HFF-Myc (cell line): ENCODE results near the gene STK33.

Source experiments
- DNase-seq: peaks from one replicate; pipeline ENCODE4 v3.0.0-alpha.2; 2011; ENCODE audit warnings: low read depth; ENCODE audit errors: extremely low read depth
- H3K4me3 ChIP-seq: replicated peaks from 2 replicates; pipeline ENCODE4 v1.5.1; 2011; ENCODE audit warnings: low read depth, mild to moderate bottlenecking, control low read depth, low read length
- CTCF ChIP-seq: IDR thresholded peaks from 2 replicates; pipeline ENCODE4 v1.5.1; 2012; ENCODE audit warnings: mild to moderate bottlenecking, low read depth, low read length, control low read depth; ENCODE audit errors: missing control alignments

STK33 gene

DNA sequence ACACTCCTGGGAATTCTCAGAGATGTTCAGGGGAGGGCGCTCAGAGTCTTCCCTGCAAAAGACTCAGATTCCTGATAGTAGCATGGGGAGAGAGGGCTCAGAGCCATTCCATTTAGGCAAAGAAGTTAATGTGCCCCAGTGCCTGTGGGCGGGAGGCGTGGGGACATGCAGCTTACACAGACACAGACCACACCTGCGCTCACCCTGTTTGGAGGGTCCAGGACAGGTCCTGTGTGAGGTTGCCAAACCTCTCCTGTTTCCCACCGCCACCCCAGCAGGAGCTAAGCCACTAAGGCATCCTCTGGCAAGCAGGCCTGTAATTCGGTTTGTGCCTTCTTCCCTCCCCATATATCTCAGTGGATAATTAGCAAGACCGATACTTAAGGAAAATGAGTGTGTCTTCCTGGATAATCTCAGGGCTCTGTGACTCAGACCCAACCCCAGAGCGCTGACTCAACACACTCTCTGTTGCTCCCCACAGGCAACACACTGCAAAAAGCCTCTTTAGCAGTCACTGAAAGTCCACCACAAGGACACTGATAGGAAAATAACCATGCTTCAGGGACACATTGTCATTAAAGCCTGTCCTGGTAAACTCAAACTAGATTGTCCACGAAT is 211.5 kb downstream of the STK33 start:
- H3K4me3 ChIP-seq, result no peak overlapping the region
- no peak for DNase-seq
- no peak for TF ChIP-seq CTCF

DNA sequence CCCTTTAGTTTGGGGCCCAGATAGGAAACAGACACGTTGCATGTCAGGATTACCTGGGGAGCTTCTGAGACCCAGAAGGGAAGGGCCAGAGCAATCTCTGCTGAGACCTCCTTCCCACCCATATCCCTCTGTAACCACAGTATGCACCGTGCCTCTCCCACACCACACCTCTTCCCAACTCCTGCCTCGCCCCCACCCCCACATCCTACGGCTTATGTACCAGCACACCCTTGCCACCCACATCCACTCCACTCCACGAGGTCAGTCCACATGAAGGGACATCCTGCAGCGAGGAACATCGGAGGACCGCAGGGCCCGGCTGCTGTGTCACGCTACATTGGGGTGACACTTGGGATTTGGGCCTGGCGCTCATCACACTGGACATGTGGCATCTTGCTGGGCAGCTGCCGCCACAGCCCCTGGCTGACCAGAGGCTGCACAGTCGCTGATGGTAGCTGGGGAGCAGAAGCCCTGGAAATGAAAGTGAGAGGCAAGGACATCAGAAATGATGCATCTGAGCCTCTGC is 212.1 kb downstream of the STK33 start:
- no peak for DNase-seq
- no peak for TF ChIP-seq CTCF
- no peak overlapping the region for H3K4me3 ChIP-seq

DNA sequence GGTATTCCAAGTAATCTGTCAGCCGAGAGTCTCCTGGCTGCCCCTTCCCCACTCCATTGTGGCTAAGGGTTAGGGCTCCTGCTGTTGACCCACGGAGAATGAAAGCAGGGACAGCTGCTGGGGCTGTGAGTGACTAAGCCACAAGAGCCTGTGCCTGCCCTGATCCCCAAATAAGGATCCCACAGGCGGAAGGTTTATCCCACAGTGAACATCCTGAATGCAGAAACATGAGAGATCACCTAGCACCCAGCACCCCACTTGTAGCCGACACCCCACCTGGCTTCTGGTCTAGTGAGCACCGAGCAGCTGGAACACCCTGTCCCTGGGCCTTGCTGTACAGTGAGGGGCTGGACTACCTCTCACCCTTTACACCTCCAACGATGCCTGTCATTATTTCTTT is 212.7 kb downstream of the STK33 start:
- no peak for DNase-seq
- no peak for TF ChIP-seq CTCF
- no peak overlapping the region for H3K4me3 ChIP-seq

- H3K4me3 ChIP-seq, result no peak overlapping the region
- DNase-seq, result no peak
- TF ChIP-seq CTCF, result no peak
Observed at GRCh38 chr11:8375932-8376331, 218.1 kb downstream of the STK33 start.

- H3K4me3 ChIP-seq, result no peak overlapping the region
- TF ChIP-seq CTCF, result no peak
- DNase-seq, result no peak
Observed at GRCh38 chr11:8375460-8375859, 218.6 kb downstream of the STK33 start.

GRCh38 chr11:8374716-8375115 is 219.3 kb downstream of the STK33 start:
- DNase-seq, result no peak
- TF ChIP-seq CTCF, result no peak
- no peak overlapping the region for H3K4me3 ChIP-seq
